HPDE6-E6E7 (cell line): ENCODE results near the gene NFIL3.

Experiments used
- DNase-seq: peaks from one replicate; pipeline ENCODE4 v3.0.0; 2011; ENCODE audit warnings: missing footprints; ENCODE audit errors: extremely low spot score

The NFIL3 gene

GRCh38 chr9:91360551-91361290, 62.9 kb downstream of the NFIL3 start:
- no peak for DNase-seq

- DNase-seq, result no peak
These were observed 63.7 kb downstream of the NFIL3 start for GRCh38 chr9:91359734-91360470.

GRCh38 chr9:91359083-91359482, 64.5 kb downstream of the NFIL3 start:
- DNase-seq, result no peak
